Stimulated activated naive CD8-positive, alpha-beta T cell treated with anti-CD3 and anti-CD28 coated beads, Interleukin-15, Interleukin-2, amounts not matched to agents 100 ng/mL and 50 ng/mL, for 24 hours (primary cell): ENCODE results near the gene GET4.

Source experiments
- H3K27ac Mint-ChIP-seq: one replicate; pipeline ENCODE4 v1.8.0; 2021; ENCODE audit warnings: mild to moderate bottlenecking, mixed read lengths
- H3K27me3 Mint-ChIP-seq: one replicate; pipeline ENCODE4 v1.8.0; 2021; ENCODE audit warnings: mixed read lengths
- H3K36me3 Mint-ChIP-seq: one replicate; pipeline ENCODE4 v1.8.0; 2021; ENCODE audit warnings: low read depth, mixed read lengths
- H3K4me1 Mint-ChIP-seq: one replicate; pipeline ENCODE4 v1.8.0; 2021; ENCODE audit warnings: low read depth, mixed read lengths
- H3K4me3 Mint-ChIP-seq: one replicate; pipeline ENCODE4 v1.8.0; 2021; ENCODE audit warnings: mild to moderate bottlenecking, mixed read lengths
- H3K9me3 Mint-ChIP-seq: one replicate; pipeline ENCODE4 v1.8.0; 2021; ENCODE audit warnings: mixed read lengths

The GET4 gene

DNA sequence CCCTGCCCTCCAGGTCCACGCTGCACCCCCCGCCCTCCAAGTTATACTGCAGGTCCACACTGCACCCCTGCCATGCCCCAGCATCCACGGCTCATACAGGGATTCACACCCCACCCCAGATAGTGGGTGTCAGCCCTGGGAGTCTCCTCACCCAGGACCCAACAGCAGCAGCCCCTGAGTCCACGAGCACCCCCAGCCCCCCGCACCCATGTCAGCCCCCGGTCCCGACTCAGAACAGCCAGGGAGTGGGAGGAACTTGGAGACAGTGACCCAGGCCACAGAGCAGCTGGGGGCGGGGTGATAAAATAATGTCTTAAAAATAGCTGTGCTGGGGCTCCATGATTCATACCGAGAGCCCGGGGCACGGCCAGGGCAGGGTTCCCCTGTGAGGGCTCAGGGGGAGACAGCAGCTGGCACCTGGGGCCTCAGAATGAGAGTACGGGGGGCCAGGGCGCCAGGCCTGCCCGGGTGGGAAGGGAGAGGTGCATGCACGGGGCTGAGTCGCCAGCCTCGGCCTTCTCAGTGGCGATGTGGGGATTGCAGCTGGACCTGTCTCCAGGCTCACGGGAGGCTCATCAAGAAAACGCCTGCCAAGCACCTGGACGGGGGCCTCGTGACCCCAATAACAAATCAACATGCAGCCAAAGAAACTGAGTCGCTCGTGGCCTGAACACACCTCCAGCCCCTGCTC lies 48.3 kb downstream of the GET4 start:
- Mint-ChIP-seq H3K27me3 (no peaks in the 10 kb centered on the region), H3K4me1 (peaks cover 75% of the 10 kb centered on the region), H3K36me3 (peaks cover 8% of the 10 kb centered on the region), H3K4me3 (peak overlapping the region; percentile 77), H3K27ac (peak overlapping the region; percentile 92), H3K9me3 (no peaks in the 10 kb centered on the region)

DNA sequence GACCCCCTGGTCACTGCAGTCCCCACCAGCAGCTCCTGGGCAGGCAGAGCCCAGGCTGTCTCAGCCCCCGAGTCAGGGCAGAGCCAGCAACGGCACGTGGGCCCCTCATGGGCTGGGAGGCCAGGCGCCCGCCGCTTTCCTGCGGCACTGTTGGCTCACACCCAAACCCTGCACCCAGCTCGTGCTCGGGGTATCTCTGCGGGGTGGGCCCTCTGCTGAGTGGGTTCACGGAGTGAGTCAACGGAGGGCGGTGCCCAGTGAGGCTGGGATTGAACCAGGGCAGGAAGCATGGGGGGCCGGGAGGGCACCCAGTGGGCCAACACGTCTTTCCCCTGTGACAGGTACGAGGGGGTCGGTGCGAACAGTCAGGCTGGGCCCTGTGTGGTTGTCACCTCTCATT lies 49.2 kb downstream of the GET4 start:
- H3K4me1 Mint-ChIP-seq: peaks cover 81% of the 10 kb centered on the region
- H3K36me3 Mint-ChIP-seq: peaks cover 14% of the 10 kb centered on the region
- peak overlapping the region; percentile 87 for H3K27ac Mint-ChIP-seq
- peak overlapping the region; percentile 48 for H3K4me3 Mint-ChIP-seq
- no peaks in the 10 kb centered on the region for H3K27me3 Mint-ChIP-seq
- no peaks in the 10 kb centered on the region for H3K9me3 Mint-ChIP-seq

DNA sequence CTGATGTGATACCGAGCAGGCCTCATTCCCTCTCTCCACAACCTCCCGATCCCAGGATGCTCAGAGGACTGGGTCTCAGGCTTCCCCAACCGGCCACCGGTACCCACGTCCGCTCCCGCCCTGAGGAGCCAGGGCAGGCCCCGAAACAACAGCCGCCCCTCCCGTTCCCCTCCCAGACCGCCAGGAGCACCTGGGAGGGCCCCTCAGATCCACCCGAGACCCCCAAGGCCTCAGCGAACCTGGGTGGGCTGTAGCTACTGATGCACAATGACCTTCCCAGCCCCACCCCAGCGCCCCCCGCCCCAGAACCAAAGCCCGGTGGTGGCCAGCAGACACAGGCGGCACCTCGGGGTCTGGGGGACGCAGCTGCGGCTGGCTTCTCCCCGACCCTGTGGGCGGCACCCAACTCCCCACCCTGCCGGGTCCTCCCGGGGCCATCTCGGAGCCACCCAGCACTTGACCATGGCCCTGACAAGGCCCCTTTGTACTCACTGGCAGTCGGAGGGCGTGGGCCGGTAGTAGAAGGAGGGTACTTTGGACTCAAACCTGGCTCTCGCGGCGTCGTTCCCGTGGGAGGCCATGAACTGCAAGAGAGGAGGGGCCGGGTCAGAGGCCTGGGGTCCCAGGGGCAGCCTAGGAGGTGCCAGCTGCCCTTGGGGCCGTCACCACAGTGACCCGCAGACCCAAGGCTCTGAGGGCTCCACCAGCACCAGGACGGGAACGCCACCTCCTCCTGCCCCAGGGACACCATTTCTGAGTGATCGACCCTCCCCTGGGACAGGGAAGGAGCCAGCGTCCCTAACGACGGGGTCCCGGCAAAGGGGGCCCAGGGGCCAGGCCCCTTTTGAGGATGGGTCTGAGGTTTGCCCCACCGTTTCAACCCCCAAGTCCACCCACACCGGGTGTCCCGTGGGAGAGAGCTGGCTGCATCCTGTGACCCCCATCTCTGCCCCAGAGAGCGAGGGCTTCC lies 50.0 kb downstream of the GET4 start:
- Mint-ChIP-seq H3K36me3 (peaks cover 10% of the 10 kb centered on the region), H3K4me1 (peaks cover 80% of the 10 kb centered on the region), H3K9me3 (no peaks in the 10 kb centered on the region), H3K4me3 (no peak overlapping the region), H3K27me3 (no peaks in the 10 kb centered on the region), H3K27ac (peak overlapping the region; percentile 87)

DNA sequence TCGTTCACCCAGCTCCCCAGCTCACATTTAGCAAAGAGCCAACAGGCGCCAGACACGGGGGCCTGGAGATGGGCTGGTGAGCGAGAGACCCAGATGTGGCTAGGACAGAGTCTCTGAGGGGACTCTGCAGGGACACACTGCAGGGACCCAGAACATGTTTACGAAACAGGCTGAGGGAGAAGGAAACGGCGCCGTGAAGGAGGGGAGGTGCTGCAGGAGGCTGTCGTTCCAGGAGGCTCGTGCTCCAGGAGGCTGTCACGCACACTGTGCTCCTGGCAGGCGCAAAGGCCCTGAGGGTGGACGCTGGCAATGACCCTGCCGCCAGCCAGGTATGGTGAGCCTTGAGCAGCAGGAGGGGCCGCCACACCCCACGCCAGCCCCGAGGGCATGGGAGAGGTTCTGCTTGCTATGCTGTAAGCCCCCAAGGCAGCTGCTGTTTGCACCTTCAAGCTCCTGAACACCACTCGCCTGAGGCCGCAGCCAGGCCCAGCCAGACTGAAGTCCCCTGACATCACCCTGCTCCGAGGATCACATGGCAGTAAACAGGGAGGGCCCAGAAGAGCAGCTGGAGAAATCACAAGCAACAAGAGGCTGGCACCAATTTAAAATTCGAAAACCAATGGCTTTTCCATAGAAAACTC lies 50.8 kb downstream of the GET4 start:
- Mint-ChIP-seq H3K4me1 (peaks cover 75% of the 10 kb centered on the region), H3K4me3 (no peak overlapping the region), H3K27ac (peak overlapping the region; percentile 28), H3K27me3 (no peaks in the 10 kb centered on the region), H3K9me3 (no peaks in the 10 kb centered on the region), H3K36me3 (peaks cover 10% of the 10 kb centered on the region)

DNA sequence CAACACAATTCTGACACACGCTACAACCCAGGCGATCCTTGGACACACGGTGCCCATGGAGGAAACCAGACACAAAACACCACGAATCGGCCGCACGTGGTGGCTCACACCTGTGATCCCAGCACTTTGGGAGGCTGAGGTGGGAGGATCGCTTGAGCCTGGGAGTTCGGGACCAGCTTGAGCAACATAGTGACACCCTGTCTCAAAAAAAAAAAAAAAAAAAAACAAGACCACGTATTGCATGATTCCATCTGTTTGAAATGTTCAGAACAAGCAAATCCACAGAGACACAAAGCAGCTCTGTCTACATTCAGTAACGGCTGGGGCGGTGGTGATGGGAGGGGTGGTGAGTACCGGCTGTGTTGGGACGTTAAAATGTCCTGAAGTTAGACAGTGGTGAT lies 53.0 kb downstream of the GET4 start:
- Mint-ChIP-seq H3K4me3 (peak overlapping the region; percentile 47), H3K36me3 (peaks cover 10% of the 10 kb centered on the region), H3K27me3 (no peaks in the 10 kb centered on the region), H3K27ac (peak overlapping the region; percentile 95), H3K9me3 (no peaks in the 10 kb centered on the region), H3K4me1 (peaks cover 59% of the 10 kb centered on the region)

DNA sequence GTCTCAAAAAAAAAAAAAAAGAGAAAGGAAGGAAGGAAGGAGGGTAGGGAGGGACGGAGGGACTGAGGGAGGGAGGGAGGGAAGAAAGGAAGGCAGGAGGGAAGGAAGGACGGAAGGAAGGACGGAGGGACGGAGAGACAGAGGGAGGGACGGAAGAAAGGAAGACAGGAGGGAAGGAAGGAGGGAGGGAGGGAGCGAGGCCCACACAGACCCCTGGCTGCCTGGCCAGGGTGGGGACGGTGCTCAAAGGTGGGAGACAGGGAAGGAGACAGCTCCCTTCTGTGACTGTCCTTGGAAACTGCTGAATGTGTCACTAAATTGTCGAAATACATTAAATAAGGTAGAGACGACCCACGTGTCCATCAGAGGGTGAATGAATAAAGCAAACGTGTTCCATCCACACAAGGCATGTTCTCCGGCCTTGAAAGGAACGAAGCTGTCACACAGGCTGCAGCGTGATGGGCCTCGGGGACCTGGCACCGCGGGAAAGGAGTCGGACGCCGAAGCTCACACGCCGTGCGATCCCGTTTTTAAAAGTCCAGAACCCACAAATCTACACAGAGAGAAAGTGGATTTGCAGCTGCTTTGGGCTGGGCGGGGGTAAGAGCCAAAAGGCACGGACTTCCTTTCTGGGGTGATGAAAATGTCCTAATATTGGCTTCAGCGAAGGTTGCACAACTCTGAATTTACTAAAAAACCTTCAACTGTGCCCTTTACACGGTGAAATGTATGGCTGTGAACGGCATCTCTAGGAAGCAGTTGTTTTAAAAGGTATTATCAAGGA lies 54.8 kb downstream of the GET4 start:
- Mint-ChIP-seq H3K9me3 (no peaks in the 10 kb centered on the region), H3K27ac (peak overlapping the region; percentile 8), H3K27me3 (no peaks in the 10 kb centered on the region), H3K36me3 (peaks cover 10% of the 10 kb centered on the region), H3K4me3 (no peak overlapping the region), H3K4me1 (peaks cover 50% of the 10 kb centered on the region)

DNA sequence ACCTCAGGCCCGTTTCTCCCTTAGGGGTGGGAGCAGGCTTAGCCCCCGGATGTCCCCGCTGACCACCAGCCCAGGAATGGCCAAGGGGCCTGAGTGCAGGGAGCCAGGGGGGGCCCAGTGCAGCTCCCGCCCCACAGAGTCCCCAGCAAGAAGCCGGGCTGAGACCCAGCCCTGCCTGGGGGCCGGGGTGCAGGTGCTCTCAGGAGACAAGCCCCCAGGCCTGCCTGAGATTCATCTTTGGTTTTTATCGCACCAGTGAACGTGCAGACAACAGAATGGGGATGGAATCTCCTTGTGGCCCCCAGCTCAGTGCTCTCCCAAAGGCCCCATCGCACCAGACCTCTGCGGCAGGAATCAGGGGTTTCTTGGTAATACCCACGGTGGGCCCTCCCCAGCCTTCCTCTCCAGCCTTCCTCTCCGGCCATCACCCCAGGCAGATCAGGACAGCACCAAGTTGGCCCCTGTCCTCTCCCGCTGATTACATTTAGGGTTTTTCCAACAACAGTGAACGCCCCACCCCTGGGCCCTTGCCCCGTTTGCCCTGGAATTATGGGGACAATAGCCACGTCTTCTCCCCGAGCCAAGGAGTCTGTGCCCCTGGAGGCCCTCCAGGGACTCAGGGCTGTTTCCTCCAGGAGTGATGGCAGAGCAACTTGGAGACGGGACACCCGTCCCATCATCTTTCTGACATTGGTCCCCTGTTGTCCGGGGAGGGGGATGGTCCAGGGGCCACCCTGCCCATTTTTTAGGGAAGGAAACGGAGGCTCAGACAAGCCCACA lies 55.7 kb downstream of the GET4 start:
- H3K4me1 Mint-ChIP-seq: peaks cover 52% of the 10 kb centered on the region
- H3K36me3 Mint-ChIP-seq: peaks cover 10% of the 10 kb centered on the region
- H3K27ac Mint-ChIP-seq: no peak overlapping the region
- H3K4me3 Mint-ChIP-seq: no peak overlapping the region
- no peaks in the 10 kb centered on the region for H3K27me3 Mint-ChIP-seq
- H3K9me3 Mint-ChIP-seq: no peaks in the 10 kb centered on the region

DNA sequence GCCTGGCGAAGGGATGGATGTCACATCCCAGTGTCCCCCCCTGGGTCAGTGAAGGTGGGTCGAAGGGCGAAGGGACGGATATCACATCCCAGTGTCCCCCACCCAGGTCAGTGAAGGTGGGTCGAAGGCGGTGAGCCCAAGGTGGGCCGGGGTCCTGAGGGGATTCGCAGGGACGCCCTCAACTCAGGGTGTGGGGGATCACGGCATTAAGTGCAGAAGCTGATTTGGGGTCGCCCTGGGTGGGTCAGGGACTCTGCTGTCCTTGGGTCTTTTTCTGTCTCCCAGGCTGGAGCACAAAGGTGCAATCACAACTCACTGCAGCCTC lies 56.3 kb downstream of the GET4 start:
- no peaks in the 10 kb centered on the region for H3K9me3 Mint-ChIP-seq
- H3K27ac Mint-ChIP-seq: no peak overlapping the region
- H3K27me3 Mint-ChIP-seq: no peaks in the 10 kb centered on the region
- H3K36me3 Mint-ChIP-seq: peaks cover 10% of the 10 kb centered on the region
- no peak overlapping the region for H3K4me3 Mint-ChIP-seq
- peaks cover 48% of the 10 kb centered on the region for H3K4me1 Mint-ChIP-seq

DNA sequence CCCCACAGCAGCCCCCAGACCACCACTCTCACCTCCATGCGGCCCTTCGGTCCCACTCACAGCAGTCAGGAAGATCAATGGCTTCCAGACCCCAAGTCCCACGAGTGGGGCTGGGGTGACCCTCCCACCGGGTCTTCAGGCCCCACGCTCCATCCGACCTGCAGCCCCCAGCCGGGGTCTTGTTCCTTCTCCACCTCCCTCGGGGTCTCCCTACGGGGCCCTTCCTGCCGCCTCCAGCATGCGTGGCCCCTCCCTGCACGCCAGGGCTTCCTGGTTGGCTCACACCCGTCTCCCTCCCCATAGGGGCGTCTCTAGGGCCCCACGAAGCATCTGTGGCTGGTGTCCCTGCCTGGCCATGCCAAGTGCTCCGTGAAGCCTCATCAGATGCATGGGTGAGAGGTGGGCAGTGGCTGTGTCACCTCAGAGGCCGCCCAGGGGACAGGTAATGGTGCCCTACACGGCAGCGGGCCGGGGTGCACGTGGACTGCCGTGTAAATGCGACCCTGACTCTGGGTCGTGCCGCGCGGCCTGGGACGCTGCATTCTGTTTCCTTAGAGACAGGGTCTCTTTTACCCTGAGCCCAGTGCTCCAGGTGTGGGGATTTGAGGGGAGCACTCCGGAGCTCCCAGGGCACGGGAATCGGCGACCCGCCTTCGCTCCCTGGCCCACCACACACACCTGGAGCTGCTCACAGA lies 58.3 kb downstream of the GET4 start:
- Mint-ChIP-seq H3K36me3 (peaks cover 13% of the 10 kb centered on the region), H3K4me1 (peaks cover 44% of the 10 kb centered on the region), H3K4me3 (no peak overlapping the region), H3K27ac (no peak overlapping the region), H3K27me3 (no peaks in the 10 kb centered on the region), H3K9me3 (no peaks in the 10 kb centered on the region)

DNA sequence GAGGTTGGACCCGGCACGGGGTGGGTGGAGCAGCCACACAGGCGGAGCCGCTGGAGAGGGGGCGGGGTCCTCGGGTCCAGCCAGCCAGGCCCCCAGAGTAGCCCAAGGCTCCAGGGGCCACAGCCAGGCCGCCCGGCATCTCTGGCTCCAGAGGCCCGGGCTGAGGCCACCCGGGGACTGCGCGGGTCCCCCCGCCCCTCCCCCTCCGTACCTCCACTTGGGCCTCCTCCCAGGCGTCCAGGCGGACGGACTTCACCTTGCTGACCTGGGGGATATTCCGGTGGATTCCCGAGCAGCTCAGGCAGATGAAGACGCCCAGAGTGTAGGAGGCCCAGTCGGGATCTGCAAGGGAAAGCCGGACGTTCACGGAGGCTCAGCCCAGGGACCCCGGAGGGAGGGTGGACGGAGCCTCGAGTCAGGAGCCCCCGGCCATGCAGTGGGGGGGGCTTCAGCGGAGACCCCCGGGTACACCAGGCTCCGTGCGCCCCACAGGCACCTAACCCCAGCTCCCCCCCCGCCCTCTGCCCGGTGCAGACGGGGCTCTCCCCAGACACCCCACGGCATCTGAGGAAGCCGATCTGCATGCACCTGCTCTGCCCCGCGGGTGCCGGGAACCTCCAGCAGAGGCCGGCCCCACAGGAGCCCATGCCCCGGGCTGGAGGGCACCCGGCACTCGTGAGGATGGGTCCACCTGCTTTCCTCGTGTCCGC lies 59.0 kb downstream of the GET4 start:
- Mint-ChIP-seq H3K36me3 (peaks cover 15% of the 10 kb centered on the region), H3K4me3 (no peak overlapping the region), H3K4me1 (peaks cover 44% of the 10 kb centered on the region), H3K9me3 (peaks cover 7% of the 10 kb centered on the region), H3K27ac (no peak overlapping the region), H3K27me3 (no peaks in the 10 kb centered on the region)

DNA sequence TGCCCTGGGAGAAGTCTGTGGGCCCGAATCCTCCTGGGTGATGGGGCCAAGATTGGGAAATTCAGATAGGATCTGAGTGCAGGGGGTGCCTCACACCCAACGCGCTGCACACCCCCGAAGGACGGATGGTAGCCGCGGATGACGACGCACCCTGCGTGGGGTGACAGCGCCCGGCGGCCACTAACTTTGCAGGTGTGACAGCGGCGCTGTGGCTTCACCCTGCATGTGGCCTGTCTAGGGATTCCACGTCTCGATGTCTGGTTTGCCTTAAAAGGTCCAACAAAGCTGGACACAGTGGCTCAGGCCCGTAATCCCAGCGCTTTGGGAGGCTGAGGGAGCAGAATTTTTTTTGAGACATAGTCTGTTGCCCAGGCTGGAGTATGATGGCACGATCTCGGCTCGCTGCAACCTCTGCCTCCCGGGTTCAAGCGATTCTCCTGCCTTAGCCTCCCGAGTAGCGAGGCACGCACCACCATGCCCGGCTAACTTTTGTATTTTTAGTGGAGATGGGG lies 59.6 kb downstream of the GET4 start:
- Mint-ChIP-seq H3K27ac (peak overlapping the region; percentile 84), H3K4me3 (peak overlapping the region; percentile 60), H3K36me3 (peaks cover 21% of the 10 kb centered on the region)

DNA sequence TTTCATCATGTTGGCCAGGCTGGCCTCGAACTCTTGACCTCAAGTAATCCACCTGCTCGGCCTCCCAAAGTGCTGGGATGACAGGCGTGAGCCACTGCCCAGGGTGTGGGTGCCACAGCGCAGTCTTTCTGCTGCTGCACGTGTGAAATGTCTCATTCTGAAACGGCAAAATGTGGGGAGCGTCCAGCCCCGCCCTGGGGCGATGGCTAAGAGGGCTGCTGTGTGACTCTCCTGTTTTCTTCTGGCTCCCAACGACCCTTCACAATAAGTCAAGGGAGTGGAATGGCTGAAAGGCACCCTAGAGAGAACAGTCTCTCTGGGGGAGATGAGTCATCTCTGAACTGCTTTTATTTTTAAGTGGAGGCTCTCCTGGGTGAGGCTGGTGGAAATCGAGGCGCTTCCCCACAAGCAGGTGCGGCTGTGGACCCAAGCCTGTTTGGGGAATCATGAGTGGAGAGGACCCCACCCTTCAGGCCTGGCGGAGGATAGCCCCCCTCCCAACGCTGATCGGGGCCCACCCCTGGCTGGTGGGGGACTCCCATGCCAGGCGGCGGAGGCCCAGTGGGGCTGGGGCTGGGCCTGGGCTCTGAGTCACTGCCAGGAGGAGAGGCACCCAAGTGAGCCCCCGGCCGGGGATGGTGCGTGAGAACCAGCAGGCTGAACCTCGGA lies 60.2 kb downstream of the GET4 start:
- peak overlapping the region; percentile 60 for H3K4me3 Mint-ChIP-seq
- peak overlapping the region; percentile 84 for H3K27ac Mint-ChIP-seq
- peaks cover 27% of the 10 kb centered on the region for H3K36me3 Mint-ChIP-seq
- H3K27me3 Mint-ChIP-seq: no peaks in the 10 kb centered on the region
- H3K4me1 Mint-ChIP-seq: peaks cover 46% of the 10 kb centered on the region
- peaks cover 14% of the 10 kb centered on the region for H3K9me3 Mint-ChIP-seq

More for the DNA sequence above, 59.6 kb downstream of the GET4 start:
- Mint-ChIP-seq H3K9me3 (peaks cover 11% of the 10 kb centered on the region), H3K4me1 (peaks cover 44% of the 10 kb centered on the region), H3K27me3 (no peaks in the 10 kb centered on the region)
